CD4-positive, alpha-beta T cell (primary cell): Measurements from ENCODE around the gene LIN7B. TPM values are rescaled to one million over a fixed set of nuclear protein-coding genes. Genes with fewer than 3 reads are reported as not detected.

ENCODE experiments used
- ATAC-seq: fragments of 200-7000 bp; cut with Tn5 transposase; one replicate; pipeline ENCODE4 v1.10.0; 2022; ENCODE audit warnings: mild to moderate bottlenecking; ENCODE audit not compliant: poor library complexity
- CTCF ChIA-PET: fragments of 350-600 bp; sonication (Branson Sonifier 250); formaldehyde crosslinking; loops from one replicate; lab custom pipeline; 2021; ENCODE audit warnings: antibody characterized with exemption, inconsistent platforms; lab: Charles Lee
- POLR2A ChIA-PET: fragments of 350-600 bp; sonication (Branson Sonifier 250); formaldehyde crosslinking; loops from one replicate; lab custom pipeline; 2021; ENCODE audit warnings: antibody characterized with exemption, inconsistent platforms; lab: Charles Lee
- DNase-seq, 14 experiments: peaks; one replicate each; pipeline ENCODE4 v3.0.0-alpha.2; 2013 to 2020; ENCODE audit warnings: mixed read lengths in 2 of 14
- H3K27ac ChIP-seq, 2 donors: one replicate each; pipeline versions ENCODE4 v1.5.1 to v1.7.0; 2013; ENCODE audit warnings: low read length in 2 of 2, low read depth in 1 of 2, mild to moderate bottlenecking in 1 of 2
- H3K27me3 ChIP-seq, 2 experiments: 1 replicate in 1 of 2; 2 replicates in 1 of 2; pipeline versions ENCODE4 v1.6.1 to v1.7.0; 2013; ENCODE audit warnings: low read length in 2 of 2, control low read depth in 1 of 2, mild to moderate bottlenecking in 1 of 2, moderate library complexity in 1 of 2; ENCODE audit not compliant: insufficient read depth in 2 of 2, control insufficient read depth in 1 of 2
- H3K36me3 ChIP-seq: one replicate; pipeline ENCODE4 v1.6.1; 2013; ENCODE audit warnings: low read length, control low read depth; ENCODE audit not compliant: insufficient read depth
- H3K4me1 ChIP-seq: one replicate; pipeline ENCODE4 v1.6.1; 2013; ENCODE audit warnings: low read length, control low read depth; ENCODE audit not compliant: insufficient read depth
- H3K4me3 ChIP-seq: one replicate; pipeline ENCODE4 v1.5.1; 2013; ENCODE audit warnings: mild to moderate bottlenecking, low read length, moderate library complexity
- H3K9me3 ChIP-seq, 2 experiments: 1 replicate in 1 of 2; 2 replicates in 1 of 2; pipeline versions ENCODE4 v1.6.1 to v1.7.0; 2013; ENCODE audit warnings: low read length in 2 of 2, mild to moderate bottlenecking in 2 of 2, control low read depth in 1 of 2, moderate library complexity in 1 of 2; ENCODE audit not compliant: control insufficient read depth in 1 of 2, insufficient read depth in 1 of 2
- H3K27ac Mint-ChIP-seq: one replicate; pipeline ENCODE4 v1.8.0; 2020; ENCODE audit warnings: mixed read lengths
- H3K27me3 Mint-ChIP-seq: one replicate; pipeline ENCODE4 v1.8.0; 2021; ENCODE audit warnings: mixed read lengths
- H3K36me3 Mint-ChIP-seq: one replicate; pipeline ENCODE4 v1.8.0; 2021; ENCODE audit warnings: low read depth, mixed read lengths
- H3K4me1 Mint-ChIP-seq: one replicate; pipeline ENCODE4 v1.8.0; 2021; ENCODE audit warnings: low read depth, mixed read lengths
- H3K4me3 Mint-ChIP-seq: one replicate; pipeline ENCODE4 v1.8.0; 2020; ENCODE audit warnings: mild to moderate bottlenecking, mixed read lengths
- H3K9me3 Mint-ChIP-seq: one replicate; pipeline ENCODE4 v1.8.0; 2020; ENCODE audit warnings: mixed read lengths
- CTCF ChIP-seq: fragments of 200-600 bp; IDR thresholded peaks from one replicate; pipeline ENCODE4 v1.8.0; 2022; ENCODE audit warnings: antibody characterized with exemption, mild to moderate bottlenecking
- intact Hi-C, 2 experiments: fragments of 100-400 bp; cut with DNase I in 1 of 2; cut with micrococcal nuclease in 1 of 2; formaldehyde crosslinking; loops; one replicate each; pipeline versions ENCODE4 v1.15.1 to v1.9.0; 2023 to 2025; cut with DNase I, micrococcal nuclease
- total RNA-seq, 174 experiments: library from RNA in 2 of 174; stranded (reverse) in 2 of 174; gene quantifications; one replicate each; pipeline ENCODE4 v1.2.3 and lab custom pipeline; 2021 to 2026

LIN7B gene
- total RNA-seq, 2 experiments from 2014 or later = 6.4 to 6.6 TPM

- Histone ChIP-seq H3K9me3 (peaks cover 0 to 21% of the 10 kb centered on the region in 2 experiments), H3K27me3 (peaks cover 45 to 63% of the 10 kb centered on the region in 2 experiments), H3K27ac (no peak overlapping the region), H3K4me3 (no peak overlapping the region), H3K36me3 (no peaks in the 10 kb centered on the region), H3K4me1 (peaks cover 8% of the 10 kb centered on the region)
- Mint-ChIP-seq H3K9me3 (no peaks in the 10 kb centered on the region), H3K27me3 (peaks cover 85% of the 10 kb centered on the region), H3K27ac (no peak overlapping the region), H3K36me3 (no peaks in the 10 kb centered on the region), H3K4me3 (no peak overlapping the region), H3K4me1 (peaks cover 11% of the 10 kb centered on the region)
- no peak for TF ChIP-seq CTCF
- CTCF ChIA-PET = interaction anchor here (2.4 kb wide), 1 partner anchor 28 kb away, joined by 8 read pairs; no protein-coding TSS in a partner anchor
- DNase-seq = no peak
- POLR2A ChIA-PET = no interaction called here
- intact Hi-C loops = no loop called here
- no peak for ATAC-seq
Measured at GRCh38 chr19:49070416-49070815, 43.8 kb upstream of the LIN7B start.

DNA sequence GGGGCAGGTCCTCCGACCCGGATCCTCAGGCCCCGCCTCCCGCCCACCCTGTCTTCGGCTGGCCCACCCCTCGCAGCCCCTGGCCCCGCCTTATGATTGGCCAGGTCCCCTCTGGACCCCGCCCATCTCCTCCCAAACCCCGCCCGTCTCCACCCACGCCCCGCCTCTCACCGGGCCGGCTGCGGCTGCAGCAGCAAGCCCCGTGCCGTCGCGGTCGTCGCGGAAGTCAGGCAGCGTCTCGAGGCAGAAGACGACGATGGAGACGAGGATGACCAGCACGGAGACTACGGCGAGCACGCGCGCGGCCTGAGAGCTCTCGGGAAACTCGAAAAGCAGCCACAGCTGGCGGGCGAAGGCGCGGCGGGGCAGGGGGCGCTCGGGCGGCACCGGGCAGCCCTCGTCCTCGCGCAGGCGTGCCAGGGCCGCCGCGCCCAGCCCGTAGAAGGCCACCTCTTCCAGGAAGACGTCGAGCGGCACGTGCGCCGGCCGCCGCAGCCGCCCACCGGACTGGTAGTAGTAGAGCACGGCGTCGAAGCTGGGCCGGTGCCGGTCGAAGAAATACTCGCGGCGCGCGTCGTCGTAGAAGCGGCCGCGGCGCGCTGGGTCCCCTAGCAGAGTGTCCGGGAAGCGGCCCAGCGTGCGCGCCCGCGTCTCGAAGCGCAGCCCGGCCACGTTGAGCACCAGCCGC lies 42.2 kb upstream of the LIN7B start:
- H3K4me3 ChIP-seq = no peak overlapping the region
- H3K36me3 Mint-ChIP-seq = no peaks in the 10 kb centered on the region
- ChIA-PET POLR2A (interaction anchor here (1.4 kb wide), 1 partner anchor 15 kb away, joined by 4 read pairs; the partner anchor contains the start of gene CGB7), CTCF (no interaction called here)
- no peak overlapping the region for H3K27ac ChIP-seq
- H3K27me3 Mint-ChIP-seq = peaks cover 80% of the 10 kb centered on the region
- TF ChIP-seq CTCF = no peak
- peaks cover 38 to 55% of the 10 kb centered on the region in 2 experiments for H3K27me3 ChIP-seq
- no peaks in the 10 kb centered on the region for H3K9me3 Mint-ChIP-seq
- intact Hi-C loops = no loop called here
- no peaks in the 10 kb centered on the region for H3K36me3 ChIP-seq
- peak in 5 of 14 experiments; percentile 8 to 47 (median 18) for DNase-seq
- H3K4me1 Mint-ChIP-seq = peaks cover 11% of the 10 kb centered on the region
- H3K9me3 ChIP-seq = peaks cover 0 to 21% of the 10 kb centered on the region in 2 experiments
- no peak overlapping the region for H3K4me3 Mint-ChIP-seq
- peaks cover 8% of the 10 kb centered on the region for H3K4me1 ChIP-seq
- peak; percentile 14 for ATAC-seq
- no peak overlapping the region for H3K27ac Mint-ChIP-seq

DNA sequence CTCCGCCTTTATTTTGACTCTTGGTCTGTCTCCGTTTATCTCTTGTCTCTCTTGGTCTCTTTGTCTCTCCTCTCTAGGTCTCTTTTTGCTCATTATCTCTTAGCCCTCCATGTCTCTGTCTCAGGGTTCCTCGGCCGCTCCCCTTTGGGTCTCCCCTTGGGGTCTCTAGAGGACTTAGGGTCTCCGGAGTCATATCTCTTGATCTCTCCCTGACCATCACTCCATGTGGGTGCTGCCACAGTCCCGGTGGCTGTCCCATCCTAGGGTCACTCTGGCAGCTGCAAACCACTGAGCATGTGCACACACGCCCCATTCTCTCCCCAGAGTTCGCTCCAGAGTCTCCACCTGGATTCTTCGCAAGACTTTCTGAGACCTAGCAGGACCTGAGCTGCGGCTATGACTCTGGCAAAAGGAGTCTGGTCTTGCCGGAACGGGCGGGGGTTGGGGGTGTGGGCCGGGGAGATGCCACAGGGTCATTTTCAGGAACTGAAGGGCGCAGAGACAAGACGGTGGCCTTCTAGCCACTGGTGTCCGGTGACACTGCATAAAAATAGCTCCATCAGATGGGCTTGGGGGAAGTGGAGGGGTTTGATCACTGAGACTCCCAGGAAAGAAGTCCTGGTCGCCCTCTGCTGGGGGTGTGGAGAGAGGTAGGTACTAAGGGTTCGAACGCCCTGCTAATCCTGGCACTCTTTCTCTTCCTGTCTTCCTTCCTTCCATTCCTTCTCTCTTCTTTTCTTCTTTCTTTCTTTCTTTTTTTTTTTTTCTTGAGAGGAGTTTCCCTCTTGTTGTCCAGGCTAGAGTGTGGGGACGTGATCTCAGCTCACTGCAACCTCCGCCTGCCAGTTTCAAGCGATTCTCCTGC lies 40.4 kb upstream of the LIN7B start:
- peak overlapping the region; percentile 17 for H3K4me3 Mint-ChIP-seq
- intact Hi-C loops = no loop called here
- no peak for ATAC-seq

More for the DNA sequence above, 40.4 kb upstream of the LIN7B start:
- peak in 1 of 14 experiments; percentile 36 for DNase-seq
- H3K27ac Mint-ChIP-seq = no peak overlapping the region
- Histone ChIP-seq H3K36me3 (no peaks in the 10 kb centered on the region), H3K27ac (no peak overlapping the region), H3K27me3 (peaks cover 32 to 48% of the 10 kb centered on the region in 2 experiments), H3K9me3 (peaks cover 0 to 21% of the 10 kb centered on the region in 2 experiments), H3K4me1 (peaks cover 8% of the 10 kb centered on the region), H3K4me3 (no peak overlapping the region)
- peaks cover 11% of the 10 kb centered on the region for H3K4me1 Mint-ChIP-seq
- CTCF ChIA-PET = interaction anchor here (0.7 to 1.2 kb wide), 4 partner anchors 24 to 455 kb away, joined by 4 to 5 read pairs (median 4); partner anchors contain the start of genes LIN7B, RPL18 and SPHK2
- no peaks in the 10 kb centered on the region for H3K36me3 Mint-ChIP-seq
- POLR2A ChIA-PET = no interaction called here
- H3K9me3 Mint-ChIP-seq = no peaks in the 10 kb centered on the region
- peaks cover 67% of the 10 kb centered on the region for H3K27me3 Mint-ChIP-seq
- no peak for TF ChIP-seq CTCF
